T-helper 2 cell treated with Interferon-gamma antibody and Interleukin-4, amounts not matched to agents 5 μg/mL and 100 μg/mL, for 36 hours (primary cell): ENCODE measurements around the gene DDX5.
"Not testable (repeated sequence)": the region's sequence is repeated elsewhere in the genome, so short reads cannot be mapped to it uniquely, and the experiment has no call there.

Source experiments
- DNase-seq: peaks from one replicate; pipeline ENCODE4 v3.0.0; 2021; ENCODE audit warnings: low spot score
- H3K27ac Mint-ChIP-seq: one replicate; pipeline ENCODE4 v1.8.0; 2021; ENCODE audit warnings: mild to moderate bottlenecking, mixed read lengths
- H3K27me3 Mint-ChIP-seq: one replicate; pipeline ENCODE4 v1.8.0; 2021; ENCODE audit warnings: low read depth, mixed read lengths
- H3K36me3 Mint-ChIP-seq: one replicate; pipeline ENCODE4 v1.8.0; 2021; ENCODE audit warnings: low read depth, mixed read lengths
- H3K4me1 Mint-ChIP-seq: one replicate; pipeline ENCODE4 v1.8.0; 2021; ENCODE audit warnings: low read depth, mixed read lengths
- H3K4me3 Mint-ChIP-seq: one replicate; pipeline ENCODE4 v1.8.0; 2022; ENCODE audit warnings: mild to moderate bottlenecking, moderate library complexity, mixed read lengths
- H3K9me3 Mint-ChIP-seq: one replicate; pipeline ENCODE4 v1.8.0; 2021; ENCODE audit warnings: mixed read lengths

Gene DDX5

GRCh38 chr17:64460955-64461354 is 45.1 kb downstream of the DDX5 start:
- H3K9me3 Mint-ChIP-seq: peaks cover 5% of the 10 kb centered on the region

GRCh38 chr17:64459818-64460217 is 46.3 kb downstream of the DDX5 start:
- H3K27ac Mint-ChIP-seq, DNase-seq: not testable (repeated sequence)

More at GRCh38 chr17:64460955-64461354, 45.1 kb downstream of the DDX5 start:
- H3K27me3 Mint-ChIP-seq: peaks cover 8% of the 10 kb centered on the region
- H3K4me1 Mint-ChIP-seq: peaks cover 12% of the 10 kb centered on the region
- H3K36me3 Mint-ChIP-seq: peaks cover 5% of the 10 kb centered on the region
- no peak overlapping the region for H3K4me3 Mint-ChIP-seq
- no peak for DNase-seq
- no peak overlapping the region for H3K27ac Mint-ChIP-seq

GRCh38 chr17:64459284-64459747 is 46.8 kb downstream of the DDX5 start:
- Mint-ChIP-seq H3K36me3 (peaks cover 5% of the 10 kb centered on the region), H3K4me3 (no peak overlapping the region), H3K27me3 (peaks cover 5% of the 10 kb centered on the region), H3K9me3 (peaks cover 5% of the 10 kb centered on the region), H3K4me1 (peaks cover 14% of the 10 kb centered on the region), H3K27ac (no peak overlapping the region)
- DNase-seq: no peak

More at GRCh38 chr17:64459818-64460217, 46.3 kb downstream of the DDX5 start:
- H3K27me3 Mint-ChIP-seq, H3K4me3 Mint-ChIP-seq, H3K36me3 Mint-ChIP-seq, H3K9me3 Mint-ChIP-seq: not testable (repeated sequence)
- peaks cover 14% of the 10 kb centered on the region for H3K4me1 Mint-ChIP-seq

GRCh38 chr17:64458756-64459155 is 47.3 kb downstream of the DDX5 start:
- Mint-ChIP-seq H3K36me3 (peaks cover 5% of the 10 kb centered on the region), H3K27me3 (peaks cover 5% of the 10 kb centered on the region), H3K4me1 (peaks cover 14% of the 10 kb centered on the region), H3K4me3 (no peak overlapping the region), H3K9me3 (peaks cover 5% of the 10 kb centered on the region), H3K27ac (no peak overlapping the region)
- no peak for DNase-seq

GRCh38 chr17:64457156-64457555 is 48.9 kb downstream of the DDX5 start:
- Mint-ChIP-seq H3K36me3 (peaks cover 5% of the 10 kb centered on the region), H3K4me1 (peaks cover 14% of the 10 kb centered on the region), H3K9me3 (peaks cover 5% of the 10 kb centered on the region), H3K4me3 (no peak overlapping the region), H3K27ac (no peak overlapping the region), H3K27me3 (no peaks in the 10 kb centered on the region)
- no peak for DNase-seq

- H3K9me3 Mint-ChIP-seq: peaks cover 5% of the 10 kb centered on the region
- no peak for DNase-seq
- H3K4me3 Mint-ChIP-seq: peak overlapping the region; percentile 24
- peak overlapping the region; percentile 86 for H3K27ac Mint-ChIP-seq
- H3K27me3 Mint-ChIP-seq: no peaks in the 10 kb centered on the region
- peaks cover 14% of the 10 kb centered on the region for H3K4me1 Mint-ChIP-seq
- H3K36me3 Mint-ChIP-seq: peaks cover 5% of the 10 kb centered on the region
These were observed 49.9 kb downstream of the DDX5 start for GRCh38 chr17:64455993-64456885.

- H3K9me3 Mint-ChIP-seq: no peaks in the 10 kb centered on the region
- no peaks in the 10 kb centered on the region for H3K36me3 Mint-ChIP-seq
- no peaks in the 10 kb centered on the region for H3K27me3 Mint-ChIP-seq
- peaks cover 12% of the 10 kb centered on the region for H3K4me1 Mint-ChIP-seq
- DNase-seq: no peak
- no peak overlapping the region for H3K4me3 Mint-ChIP-seq
- no peak overlapping the region for H3K27ac Mint-ChIP-seq
These were observed 56.5 kb downstream of the DDX5 start for GRCh38 chr17:64449545-64449944.

GRCh38 chr17:64448665-64449512 is 57.2 kb downstream of the DDX5 start, which contains the start of gene MILR1:
Gene MILR1, plus strand, starts transcription at chr17:64449115. Its CDS starts 54 bp downstream, at chr17:64449169.
- peak within 1 kb of the TSS; percentile 63 for H3K4me3 Mint-ChIP-seq

More at GRCh38 chr17:64448665-64449512, 57.2 kb downstream of the DDX5 start, which contains the start of gene MILR1:
- peaks cover 13% of the 10 kb centered on the region for H3K4me1 Mint-ChIP-seq
- H3K36me3 Mint-ChIP-seq: no peaks in the 10 kb centered on the region
- no peak for DNase-seq
- no peaks in the 10 kb centered on the region for H3K27me3 Mint-ChIP-seq
- H3K9me3 Mint-ChIP-seq: no peaks in the 10 kb centered on the region
- H3K27ac Mint-ChIP-seq: peak within 1 kb of the TSS; percentile 65
